Esophagus muscularis mucosa (tissue), 4 donors: ENCODE data around the gene TC2N. TPM values are rescaled to one million over a fixed set of nuclear protein-coding genes. Genes with fewer than 3 reads are reported as not detected.
"Not testable (repeated sequence)": the region's sequence is repeated elsewhere in the genome, so short reads cannot be mapped to it uniquely, and the experiment has no call there.

Source experiments
- DNase-seq: peaks from one replicate; pipeline ENCODE4 v3.0.0-alpha.2; 2017; ENCODE audit errors: extremely low spot score
- H3K27ac ChIP-seq, 4 donors: fragments of 200-600 bp; sonication (generic); replicated peaks in 1 of 4; 1 replicate in 3 of 4; 2 replicates in 1 of 4; pipeline ENCODE4 v1.5.1; 2016 to 2019; ENCODE audit warnings: mild to moderate bottlenecking in 1 of 4
- H3K27me3 ChIP-seq, 4 donors: fragments of 200-600 bp; sonication (generic); one replicate each; pipeline versions ENCODE4 v1.5.1 to v1.6.0; 2016 to 2019
- H3K36me3 ChIP-seq, 4 donors: fragments of 200-600 bp; sonication (generic); one replicate each; pipeline ENCODE4 v1.5.1; 2016 to 2019
- H3K4me1 ChIP-seq, 4 donors: fragments of 200-600 bp; sonication (generic); one replicate each; pipeline ENCODE4 v1.5.1; 2016 to 2019
- H3K4me3 ChIP-seq, 4 donors: fragments of 200-600 bp; sonication (generic); 1 replicate in 2 of 4; 2 replicates in 2 of 4; pipeline ENCODE4 v1.5.1; 2016 to 2019; ENCODE audit warnings: mild to moderate bottlenecking in 4 of 4, moderate library complexity in 1 of 4
- H3K9me3 ChIP-seq, 4 donors: fragments of 200-600 bp; sonication (generic); 1 replicate in 3 of 4; 2 replicates in 1 of 4; pipeline ENCODE4 v1.5.1; 2016 to 2019
- CTCF ChIP-seq, 3 experiments: fragments of 200-600 bp in 2 of 3; fragments of 450-650 bp in 1 of 3; sonication (generic) in 2 of 3; IDR thresholded peaks; one replicate each; pipeline ENCODE4 v1.5.1; 2017 to 2019; ENCODE audit warnings: antibody characterized with exemption in 3 of 3, mild to moderate bottlenecking in 2 of 3, moderate library complexity in 1 of 3
- EP300 ChIP-seq: sonication (generic); formaldehyde crosslinking; IDR thresholded peaks from one replicate; pipeline ENCODE4 v1.6.1; 2017; ENCODE audit warnings: antibody characterized with exemption
- POLR2A ChIP-seq: fragments of 450-650 bp; IDR thresholded peaks from one replicate; pipeline ENCODE4 v1.6.1; 2017; ENCODE audit warnings: antibody characterized with exemption, moderate library complexity, mild to moderate bottlenecking, low read depth
- POLR2AphosphoS5 ChIP-seq, 2 donors: sonication (generic); formaldehyde crosslinking; IDR thresholded peaks; one replicate each; pipeline ENCODE4 v1.6.1; 2017; ENCODE audit warnings: antibody characterized with exemption in 2 of 2
- WGBS: methylation state at CpG from one replicate; pipeline ENCODE4 v1.1.5; 2018; 5-methylcytosine and 5-hydroxymethylcytosine counted together
- intact Hi-C: fragments of 100-400 bp; cut with DNase I; formaldehyde crosslinking; loops from one replicate; pipeline ENCODE4 v1.15.1; 2023
- total RNA-seq, 4 donors: library from RNA; depleted of rRNA; stranded (reverse); fragments of >200 nt; gene quantifications; one replicate each; pipeline versions ENCODE4 v1.1.0 to v1.2.1, GENCODE V29; 2016

The TC2N gene
- total RNA-seq, 4 donors from 2014 or later, result 17.8 to 27.8 (median 23.7) TPM

- intact Hi-C loops, result no loop called here
- Histone ChIP-seq H3K27me3 (no peaks in the 10 kb centered on the region), H3K9me3 (no peaks in the 10 kb centered on the region), H3K4me1 (peaks cover 0 to 6% (median 0%) of the 10 kb centered on the region in 4 donors), H3K27ac (no peak overlapping the region), H3K4me3 (no peak overlapping the region), H3K36me3 (no peaks in the 10 kb centered on the region)
- 91% methylated on average over 1 of the region's 1 CpG for WGBS
- TF ChIP-seq EP300, result no peak
- no peak for TF ChIP-seq CTCF (IDR thresholded peaks at IDR 0.05)
- no peak for TF ChIP-seq POLR2AphosphoS5 (IDR thresholded peaks at IDR 0.05)
- no peak for TF ChIP-seq POLR2A
- no peak for DNase-seq
These were observed 122.0 kb downstream of the TC2N start for GRCh38 chr14:91745344-91745743.

GRCh38 chr14:91744068-91744480 is 123.3 kb downstream of the TC2N start:
- intact Hi-C loops, result no loop called here
- H3K36me3 ChIP-seq, result no peaks in the 10 kb centered on the region
- WGBS, result 96% methylated on average over 2 of the region's 2 CpGs
- H3K27me3 ChIP-seq, result no peaks in the 10 kb centered on the region
- H3K4me3 ChIP-seq, result no peak overlapping the region
- H3K4me1 ChIP-seq, result peaks cover 0 to 6% (median 0%) of the 10 kb centered on the region in 4 donors
- no peak for TF ChIP-seq POLR2A
- no peak for TF ChIP-seq POLR2AphosphoS5 (IDR thresholded peaks at IDR 0.05)
- TF ChIP-seq EP300, result no peak
- no peak for TF ChIP-seq CTCF (IDR thresholded peaks at IDR 0.05)
- no peak overlapping the region for H3K27ac ChIP-seq
- H3K9me3 ChIP-seq, result no peaks in the 10 kb centered on the region
- DNase-seq, result no peak

GRCh38 chr14:91743305-91743653 is 124.1 kb downstream of the TC2N start:
- intact Hi-C loops, result no loop called here
- Histone ChIP-seq H3K27ac (no peak overlapping the region), H3K36me3 (no peaks in the 10 kb centered on the region), H3K4me3 (no peak overlapping the region), H3K9me3 (no peaks in the 10 kb centered on the region), H3K4me1 (peaks cover 0 to 6% (median 0%) of the 10 kb centered on the region in 4 donors), H3K27me3 (no peaks in the 10 kb centered on the region)
- 87% methylated on average over 2 of the region's 2 CpGs for WGBS
- TF ChIP-seq EP300, result no peak
- no peak for DNase-seq

- Histone ChIP-seq H3K27ac (no peak overlapping the region), H3K36me3 (no peaks in the 10 kb centered on the region), H3K9me3 (no peaks in the 10 kb centered on the region), H3K4me3 (no peak overlapping the region), H3K27me3 (no peaks in the 10 kb centered on the region), H3K4me1 (peaks cover 0 to 6% (median 0%) of the 10 kb centered on the region in 4 donors)
- no peak for DNase-seq
- intact Hi-C loops, result no loop called here
- TF ChIP-seq POLR2AphosphoS5 (IDR thresholded peaks at IDR 0.05) (no peak), CTCF (IDR thresholded peaks at IDR 0.05) (no peak), POLR2A (no peak), EP300 (no peak)
- WGBS, result 100% methylated on average over 1 of the region's 1 CpG
These were observed 124.6 kb downstream of the TC2N start for GRCh38 chr14:91742621-91743304.

GRCh38 chr14:91739867-91740266 is 127.5 kb downstream of the TC2N start:
- H3K36me3 ChIP-seq, DNase-seq, H3K4me3 ChIP-seq, intact Hi-C loops, H3K27ac ChIP-seq, H3K4me1 ChIP-seq, H3K27me3 ChIP-seq, H3K9me3 ChIP-seq: not testable (repeated sequence)
- 89% methylated on average over 2 of the region's 2 CpGs for WGBS

GRCh38 chr14:91737619-91738018 is 129.7 kb downstream of the TC2N start:
- TF ChIP-seq CTCF (IDR thresholded peaks at IDR 0.05) (no peak), EP300 (no peak), POLR2AphosphoS5 (IDR thresholded peaks at IDR 0.05) (no peak), POLR2A (no peak)
- H3K4me1 ChIP-seq, result peaks cover 0 to 8% (median 3%) of the 10 kb centered on the region in 4 donors
- no peaks in the 10 kb centered on the region for H3K9me3 ChIP-seq
- no peak for DNase-seq
- 92% methylated on average over 5 of the region's 5 CpGs for WGBS
- no peaks in the 10 kb centered on the region for H3K27me3 ChIP-seq
- H3K27ac ChIP-seq, result no peak overlapping the region
- intact Hi-C loops, result no loop called here
- H3K4me3 ChIP-seq, result no peak overlapping the region
- no peaks in the 10 kb centered on the region for H3K36me3 ChIP-seq
